DND-41 (cell line): ENCODE measurements around the gene TRPV6.
A peak's percentile ranks its signal among the peaks of the same experiment; 100 is the strongest.

Experiments
- ATAC-seq: fragments of 200-7000 bp; cut with Tn5 transposase; 3 replicates; pipeline ENCODE4 v1.9.1; 2021; ENCODE audit warnings: low read depth; ENCODE audit not compliant: insufficient read depth
- DNase-seq: peaks from one replicate; pipeline ENCODE4 v3.0.0-alpha.2; 2020
- H2AFZ ChIP-seq: 2 replicates; pipeline ENCODE4 v1.6.0; 2012; ENCODE audit warnings: low read depth, low read length
- H3K27ac ChIP-seq: 2 replicates; pipeline ENCODE4 v1.5.1; 2012; ENCODE audit warnings: low read length, inconsistent platforms
- H3K27me3 ChIP-seq: fragments of 200-600 bp; sonication (generic); 2 replicates; pipeline ENCODE4 v1.6.0; 2012; ENCODE audit warnings: low read length, mild to moderate bottlenecking, inconsistent platforms; ENCODE audit not compliant: insufficient read depth, poor library complexity
- H3K36me3 ChIP-seq: 2 replicates; pipeline ENCODE4 v1.5.1; 2012; ENCODE audit warnings: low read length, inconsistent platforms; ENCODE audit not compliant: insufficient read depth
- H3K4me1 ChIP-seq: 2 replicates; pipeline ENCODE4 v1.5.1; 2012; ENCODE audit warnings: mild to moderate bottlenecking, low read length; ENCODE audit not compliant: insufficient read depth
- H3K4me2 ChIP-seq: 2 replicates; pipeline ENCODE4 v1.6.0; 2012; ENCODE audit warnings: mild to moderate bottlenecking, moderate library complexity, low read length, inconsistent platforms; ENCODE audit not compliant: insufficient read depth
- H3K4me3 ChIP-seq, 2 experiments: fragments of 200-600 bp in 1 of 2; shearing (Covaris generic) in 1 of 2; 2 replicates each; pipeline ENCODE4 v1.5.1; 2012 to 2016; ENCODE audit warnings: inconsistent platforms in 2 of 2, low read length in 2 of 2, mild to moderate bottlenecking in 2 of 2, low read depth in 1 of 2, moderate library complexity in 1 of 2
- H3K79me2 ChIP-seq: 2 replicates; pipeline ENCODE4 v1.6.0; 2012; ENCODE audit warnings: low read length, inconsistent platforms; ENCODE audit not compliant: insufficient read depth
- H3K9ac ChIP-seq: 2 replicates; pipeline ENCODE4 v1.6.0; 2012; ENCODE audit warnings: low read depth, mild to moderate bottlenecking, inconsistent platforms, low read length, moderate library complexity
- H3K9me3 ChIP-seq: 2 replicates; pipeline ENCODE4 v1.5.1; 2012; ENCODE audit warnings: low read length, moderate library complexity, mild to moderate bottlenecking, inconsistent platforms; ENCODE audit not compliant: insufficient read depth, severe bottlenecking
- H4K20me1 ChIP-seq: 2 replicates; pipeline ENCODE4 v1.6.0; 2012; ENCODE audit warnings: low read length; ENCODE audit not compliant: insufficient read depth
- CTCF ChIP-seq: IDR thresholded peaks from 2 replicates; pipeline ENCODE4 v1.5.1; 2012; ENCODE audit warnings: borderline replicate concordance, low read length, moderate library complexity, mild to moderate bottlenecking; ENCODE audit not compliant: poor library complexity, severe bottlenecking; ENCODE audit errors: extremely low read depth
- EZH2 ChIP-seq: IDR thresholded peaks from 3 replicates; pipeline ENCODE4 v1.6.1; 2012; ENCODE audit warnings: borderline replicate concordance, low read depth, mild to moderate bottlenecking, moderate library complexity, low read length, inconsistent platforms; ENCODE audit not compliant: severe bottlenecking

TRPV6 gene

GRCh38 chr7:142857625-142858024 lies 27.9 kb downstream of the TRPV6 start:
- ATAC-seq (no peak), DNase-seq (no peak)
- Histone ChIP-seq H3K36me3 (peaks cover 61% of the 10 kb centered on the region), H4K20me1 (peaks cover 27% of the 10 kb centered on the region), H3K9me3 (no peaks in the 10 kb centered on the region), H3K27ac (peak overlapping the region; percentile 85), H3K4me3 (peak overlapping the region in 1 of 2 experiments; percentile 81; a peak in 2 of 4 replicates), H2AFZ (no peak overlapping the region), H3K9ac (peak overlapping the region; percentile 78), H3K79me2 (peaks cover 69% of the 10 kb centered on the region), H3K27me3 (no peaks in the 10 kb centered on the region), H3K4me1 (peaks cover 48% of the 10 kb centered on the region), H3K4me2 (peak overlapping the region; percentile 94)
- TF ChIP-seq EZH2 (no peak), CTCF (no peak)

GRCh38 chr7:142856565-142857245 lies 28.8 kb downstream of the TRPV6 start:
- Histone ChIP-seq H4K20me1 (peaks cover 27% of the 10 kb centered on the region), H2AFZ (no peak overlapping the region), H3K27ac (peak overlapping the region; percentile 85), H3K9ac (peak overlapping the region; percentile 78), H3K4me2 (peak overlapping the region; percentile 94), H3K27me3 (no peaks in the 10 kb centered on the region), H3K4me3 (peak overlapping the region; percentile 64 to 81; a peak in 3 of 4 replicates), H3K36me3 (peaks cover 52% of the 10 kb centered on the region), H3K9me3 (no peaks in the 10 kb centered on the region), H3K4me1 (peaks cover 48% of the 10 kb centered on the region), H3K79me2 (peaks cover 67% of the 10 kb centered on the region)
- DNase-seq (no peak), ATAC-seq (no peak)
- no peak for TF ChIP-seq EZH2
- no peak for TF ChIP-seq CTCF

GRCh38 chr7:142855756-142856564 lies 29.6 kb downstream of the TRPV6 start:
- peak overlapping the region; percentile 78 for H3K9ac ChIP-seq
- H3K9me3 ChIP-seq, result no peaks in the 10 kb centered on the region
- no peaks in the 10 kb centered on the region for H3K27me3 ChIP-seq
- H3K4me1 ChIP-seq, result peaks cover 48% of the 10 kb centered on the region
- peak overlapping the region; percentile 64 to 81 for H3K4me3 ChIP-seq
- peak overlapping the region; percentile 63; the same call in 1 of the 2 replicates for H2AFZ ChIP-seq
- peak overlapping the region; percentile 85 for H3K27ac ChIP-seq
- peaks cover 44% of the 10 kb centered on the region for H3K36me3 ChIP-seq
- peaks cover 27% of the 10 kb centered on the region for H4K20me1 ChIP-seq
- TF ChIP-seq EZH2 (no peak), CTCF (no peak)
- H3K79me2 ChIP-seq, result peaks cover 62% of the 10 kb centered on the region
- DNase-seq (peak; percentile 30), ATAC-seq (no peak)
- H3K4me2 ChIP-seq, result peak overlapping the region; percentile 94
